ENCODE measurements around the gene MYCBP2.

MYCBP2 gene

DNA sequence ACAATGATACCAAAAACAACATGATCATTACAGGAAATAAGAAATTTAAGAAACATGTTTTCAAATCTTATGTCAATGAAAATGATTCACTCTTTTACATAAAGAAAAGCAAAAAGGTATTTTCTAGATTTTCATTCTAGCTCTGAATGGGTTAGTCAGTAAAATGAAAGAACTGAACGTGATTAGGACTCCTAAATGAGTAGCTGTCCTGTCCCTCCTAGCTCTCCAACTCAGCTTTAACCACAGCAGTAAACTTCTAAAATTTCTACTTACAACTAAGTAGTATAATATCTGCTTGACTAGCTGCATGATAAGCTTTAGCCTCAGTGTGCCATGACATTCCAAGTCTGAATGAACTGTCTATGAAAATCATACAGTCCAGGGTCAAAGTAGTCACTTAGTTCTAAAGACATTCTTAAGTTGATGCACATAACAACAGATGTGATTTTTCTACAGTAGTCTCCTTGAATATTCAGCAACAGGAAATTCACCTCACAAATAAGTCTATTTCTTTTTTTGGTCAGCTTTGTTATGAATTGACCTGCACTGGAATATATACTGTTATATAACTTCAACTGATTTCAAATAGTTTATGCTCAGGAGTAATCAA, 136.4 kb downstream of the MYCBP2 start:
- DNase-seq = no peak

DNA sequence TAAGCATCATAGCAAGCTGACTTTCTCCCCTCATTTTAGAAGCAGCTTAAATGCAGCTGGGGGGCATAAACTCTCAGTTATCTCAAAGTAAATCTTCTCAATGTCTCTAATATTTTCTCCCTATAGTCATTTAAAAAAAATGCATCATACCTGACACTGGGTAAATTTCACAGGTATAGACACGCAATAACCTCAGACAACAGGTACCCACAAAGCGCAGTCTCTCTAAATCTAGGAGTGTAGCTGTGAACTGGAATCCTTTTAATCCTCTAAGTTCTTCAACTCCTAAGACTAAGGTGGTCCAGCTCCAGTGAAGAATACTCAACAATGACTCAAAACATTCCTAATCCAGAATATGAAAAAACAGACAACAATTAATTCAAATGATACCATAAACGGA, 141.2 kb downstream of the MYCBP2 start:
- DNase-seq = no peak

- no peak for DNase-seq
Measured at GRCh38 chr13:77184455-77184854, 142.4 kb downstream of the MYCBP2 start.

- DNase-seq = no peak
Measured at GRCh38 chr13:77180011-77180410, 146.9 kb downstream of the MYCBP2 start.

DNA sequence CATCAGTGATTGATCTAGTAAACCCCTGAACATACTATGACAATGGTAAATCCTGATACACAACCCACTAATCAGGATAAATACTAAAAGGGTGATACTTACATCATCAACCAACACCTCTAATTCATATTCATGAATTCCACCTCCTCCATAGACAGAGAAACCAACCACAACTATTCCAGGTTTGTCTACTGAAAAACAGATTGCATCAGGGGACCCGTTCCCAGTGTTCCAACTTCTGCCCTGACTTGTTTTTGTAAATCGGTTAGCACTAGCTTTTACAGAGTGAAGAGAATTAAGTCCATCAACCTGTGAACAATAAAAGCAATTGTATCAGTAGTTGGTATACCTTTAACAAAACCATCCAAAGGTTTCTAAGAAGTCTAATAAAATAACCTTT, 149.2 kb downstream of the MYCBP2 start:
- no peak for DNase-seq

DNA sequence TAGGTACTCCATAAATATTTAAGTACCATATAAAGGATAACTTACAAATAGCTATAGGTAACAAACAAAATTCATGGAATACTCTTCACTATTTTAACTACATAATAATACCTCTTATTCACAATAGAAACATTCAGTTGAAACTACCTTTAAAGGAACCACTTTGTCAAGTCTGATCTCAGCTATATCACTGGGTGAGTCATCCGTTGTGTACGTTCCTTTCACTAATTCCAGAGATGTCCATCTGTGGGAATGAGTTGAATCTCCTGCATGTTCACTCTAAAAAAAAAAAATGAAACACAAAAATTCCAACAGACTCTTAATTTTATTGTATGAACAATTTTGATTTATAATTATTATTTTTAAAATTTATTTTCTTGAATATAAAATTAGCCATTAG, 150.5 kb downstream of the MYCBP2 start:
- no peak for DNase-seq

GRCh38 chr13:77172650-77173049, 154.2 kb downstream of the MYCBP2 start:
- DNase-seq = no peak

DNA sequence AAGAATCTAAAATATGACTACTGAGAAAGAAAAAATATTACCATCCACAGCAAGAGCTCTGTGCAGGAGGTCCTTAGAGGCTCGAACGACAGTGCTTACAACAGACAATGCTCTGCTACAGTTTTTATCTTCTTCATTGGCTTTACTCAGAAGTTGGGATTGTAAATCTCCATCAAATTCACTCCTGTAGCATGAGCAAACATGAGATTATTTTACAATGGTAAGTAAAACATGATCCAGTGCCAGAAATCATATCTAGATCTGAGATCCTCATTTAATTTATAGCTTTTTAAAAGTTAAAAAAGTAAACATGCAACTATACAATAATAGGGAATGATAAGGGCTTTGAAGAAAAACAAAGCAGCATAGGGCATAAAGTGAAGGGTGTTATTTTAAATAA, 155.4 kb downstream of the MYCBP2 start:
- no peak for DNase-seq

GRCh38 chr13:77168237-77168636, 158.7 kb downstream of the MYCBP2 start:
- DNase-seq = no peak

DNA sequence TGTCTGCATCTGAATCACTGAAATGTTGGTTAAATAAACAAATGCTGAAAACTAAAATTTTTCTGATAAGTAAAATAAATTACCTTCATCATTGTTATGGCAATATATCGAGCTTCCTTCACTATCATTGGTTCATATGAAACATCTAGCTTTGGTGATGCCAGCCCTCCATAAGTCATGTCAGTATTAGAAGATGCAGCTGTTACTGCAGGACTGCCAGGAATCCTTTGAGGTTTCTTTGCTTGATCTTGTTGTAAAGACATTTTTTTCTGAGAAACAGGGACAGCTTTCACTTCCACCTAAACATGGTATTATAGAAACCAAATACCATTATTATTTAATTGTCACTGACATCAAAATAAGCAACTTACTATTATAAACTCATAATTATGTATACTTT, 176.2 kb downstream of the MYCBP2 start:
- no peak for DNase-seq

GRCh38 chr13:77143431-77143830, 183.5 kb downstream of the MYCBP2 start:
- DNase-seq = no peak

DNA sequence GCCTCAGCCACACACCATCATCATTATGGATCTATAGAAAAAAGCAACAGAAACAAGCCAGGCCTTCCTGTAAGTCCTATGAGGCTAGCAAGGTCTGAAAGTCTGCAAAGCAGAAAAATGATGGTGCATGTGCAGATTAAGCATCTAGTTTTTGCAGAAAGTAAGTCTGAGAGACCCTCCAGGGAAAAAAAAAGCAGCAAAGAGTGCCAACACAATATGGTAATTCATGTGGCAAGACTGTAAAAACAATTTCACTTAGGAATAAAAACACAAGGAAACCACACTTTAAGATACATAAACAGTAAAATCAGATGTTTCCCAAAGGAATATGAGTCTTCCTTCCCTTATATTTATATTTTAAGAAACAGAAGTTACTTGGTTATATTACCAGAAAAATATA, 187.6 kb downstream of the MYCBP2 start:
- no peak for DNase-seq

- DNase-seq = no peak
Measured at GRCh38 chr13:77138813-77139212, 188.1 kb downstream of the MYCBP2 start.

DNA sequence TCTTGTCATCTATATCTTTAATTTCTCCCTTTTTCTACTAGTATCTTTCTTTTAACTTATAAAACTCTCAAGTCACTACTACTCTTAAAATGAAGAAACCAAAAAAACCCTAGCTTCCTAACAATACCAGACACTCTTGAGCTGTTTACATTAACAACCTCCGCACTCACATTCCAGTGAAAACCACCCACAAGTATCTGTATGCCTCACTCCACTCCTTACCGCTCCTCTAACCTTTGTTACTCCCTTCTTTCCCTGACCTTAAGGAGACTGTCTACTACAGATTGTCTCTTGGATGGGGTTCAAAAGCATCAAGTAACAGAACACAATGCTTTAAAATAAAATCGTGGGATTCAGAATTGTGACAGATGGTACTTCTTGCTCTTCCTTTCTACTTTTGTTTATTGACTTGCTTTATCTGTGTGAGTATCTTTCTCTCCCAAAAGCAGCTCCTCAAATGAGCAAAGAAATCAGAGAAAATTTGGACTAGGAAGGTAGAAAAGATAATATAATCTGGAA, 189.9 kb downstream of the MYCBP2 start:
- DNase-seq = peak; percentile 27

GRCh38 chr13:77124423-77124822, 202.5 kb downstream of the MYCBP2 start:
- DNase-seq = no peak

- no peak for DNase-seq
Measured at GRCh38 chr13:77118134-77118533, 208.8 kb downstream of the MYCBP2 start.

GRCh38 chr13:77114271-77114670, 212.6 kb downstream of the MYCBP2 start:
- DNase-seq = no peak

GRCh38 chr13:77113496-77113895, 213.4 kb downstream of the MYCBP2 start:
- no peak for DNase-seq

DNA sequence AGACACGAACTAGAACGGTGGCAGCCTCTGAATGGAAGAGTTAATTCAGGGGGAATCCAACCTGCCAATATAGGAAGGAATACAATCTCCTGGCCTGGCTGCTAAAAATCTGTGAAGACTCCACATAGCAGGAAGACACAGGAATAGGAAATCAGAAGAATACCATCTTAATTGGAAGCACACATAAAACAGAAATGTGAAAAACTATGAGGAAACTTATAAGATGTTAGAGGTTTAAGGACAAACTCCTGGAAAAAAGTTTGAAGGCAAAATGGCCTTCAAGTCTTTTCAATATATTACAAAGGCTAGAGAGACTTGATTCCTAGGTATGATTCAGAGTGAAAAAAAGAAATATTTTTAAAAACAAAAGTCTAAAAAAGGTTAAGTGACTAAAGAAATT, 221.8 kb downstream of the MYCBP2 start:
- no peak for DNase-seq

DNA sequence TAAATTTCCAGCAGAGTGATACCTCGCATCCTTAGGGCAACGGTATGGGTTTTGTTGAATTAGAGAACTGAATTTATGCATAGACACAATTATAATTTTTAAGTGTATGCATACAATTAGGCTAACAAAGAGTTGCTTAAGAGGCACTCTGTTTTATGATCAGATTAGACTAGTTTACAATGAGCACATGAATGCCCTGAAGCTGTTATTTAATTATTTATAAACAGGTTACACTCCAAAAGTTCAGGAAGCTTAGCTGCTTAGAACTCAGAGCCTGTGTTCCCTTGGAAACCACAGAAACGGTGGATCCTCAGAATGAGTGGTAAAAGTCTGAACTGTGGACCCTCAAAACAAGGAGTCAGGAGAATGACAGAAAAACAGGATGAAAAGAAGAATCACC, 227.5 kb downstream of the MYCBP2 start:
- no peak for DNase-seq

DNA sequence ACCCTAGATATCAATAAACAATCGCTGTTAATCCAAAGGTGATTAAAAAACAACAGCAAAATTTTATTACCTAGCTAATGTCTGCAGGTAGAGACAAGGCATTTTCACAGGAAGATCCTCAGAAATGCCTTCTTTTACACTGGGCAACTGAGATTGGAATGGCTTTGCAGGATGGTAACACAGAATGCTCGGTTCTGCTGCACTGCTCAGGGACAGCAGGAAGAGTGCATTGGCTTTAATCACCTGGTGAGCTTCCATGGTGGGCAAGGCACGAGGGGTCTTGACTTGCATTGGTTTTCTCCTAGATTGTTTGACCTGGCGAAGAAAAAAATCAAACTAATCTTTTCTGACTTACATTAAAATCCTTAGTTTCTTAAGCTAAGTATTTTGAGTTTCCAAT, 231.6 kb downstream of the MYCBP2 start:
- no peak for DNase-seq

DNA sequence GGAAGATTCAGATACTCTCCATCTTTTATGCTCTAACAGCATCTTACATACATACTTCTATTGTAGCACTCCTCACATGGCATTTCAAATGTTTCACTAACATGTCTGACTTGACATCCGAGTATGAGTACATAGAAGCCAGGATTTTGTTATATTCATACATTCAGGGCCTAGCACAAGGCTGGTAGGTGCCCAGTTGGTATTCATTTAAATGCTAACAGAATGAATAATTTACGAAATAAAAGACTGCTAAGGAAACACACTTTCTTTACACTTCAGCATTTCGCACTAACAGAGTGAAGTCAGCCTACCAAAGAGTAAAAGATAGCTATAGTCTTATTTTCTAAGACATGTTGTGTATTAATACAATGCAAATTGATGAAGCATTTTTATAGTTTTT, 232.1 kb downstream of the MYCBP2 start:
- no peak for DNase-seq

DNA sequence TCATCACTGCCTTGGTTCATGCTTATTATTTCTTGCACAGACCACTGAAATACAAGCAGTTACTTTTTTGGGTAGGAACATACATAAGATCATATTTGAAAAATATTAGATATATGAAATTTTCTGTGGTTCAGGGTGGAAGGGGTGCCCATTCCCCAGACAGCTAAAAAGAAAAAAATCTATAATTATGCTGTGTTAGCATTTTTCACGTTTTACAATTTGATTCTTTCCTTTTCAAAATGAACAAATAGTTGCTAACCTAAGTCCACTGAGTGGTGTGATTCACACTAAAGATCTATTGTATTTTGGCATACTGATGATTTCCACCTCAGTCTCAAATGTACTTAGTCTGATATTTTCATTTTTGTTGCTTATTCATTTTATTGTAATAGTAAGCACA, 233.2 kb downstream of the MYCBP2 start:
- DNase-seq = no peak

- DNase-seq = no peak
Measured at GRCh38 chr13:77084755-77085154, 242.1 kb downstream of the MYCBP2 start.

- DNase-seq = no peak
Measured at GRCh38 chr13:77079902-77080413, 246.9 kb downstream of the MYCBP2 start.

Measured in NCI-H2171 (cell line).